Neural cell (in vitro differentiated cells): ENCODE data around the gene TRPV2. TPM values are rescaled to one million over a fixed set of nuclear protein-coding genes. Genes with fewer than 3 reads are reported as not detected.

Source experiments
- H2AFZ ChIP-seq: fragments of 200-600, 300-800 bp; sonication (generic), shearing (Covaris generic); 2 replicates; pipeline ENCODE4 v1.6.0; 2014; ENCODE audit warnings: low read depth, mild to moderate bottlenecking, antibody characterized with exemption, low read length, moderate library complexity
- H3F3A ChIP-seq: fragments of 200-600 bp; shearing (Covaris generic); 2 replicates; pipeline ENCODE4 v1.6.1; 2016; ENCODE audit warnings: mild to moderate bottlenecking, moderate library complexity, mixed read lengths, antibody characterized with exemption, low read length; ENCODE audit not compliant: insufficient read depth, poor library complexity, severe bottlenecking
- H3K27ac ChIP-seq: fragments of 200-600, 300-800 bp; sonication (generic), shearing (Covaris generic); 2 replicates; pipeline ENCODE4 v1.5.1; 2014; ENCODE audit warnings: mild to moderate bottlenecking, low read length, moderate library complexity
- H3K27me3 ChIP-seq: fragments of 300-800, 200-600 bp; sonication (generic), shearing (Covaris generic); 2 replicates; pipeline ENCODE4 v1.6.0; 2014; ENCODE audit warnings: mild to moderate bottlenecking, low read depth, low read length, moderate library complexity; ENCODE audit not compliant: insufficient read depth
- H3K36me3 ChIP-seq: fragments of 300-800, 200-600 bp; sonication (generic), shearing (Covaris generic); 2 replicates; pipeline ENCODE4 v1.5.1; 2014; ENCODE audit warnings: mild to moderate bottlenecking, antibody characterized with exemption, low read length, moderate library complexity; ENCODE audit not compliant: insufficient read depth
- H3K4me2 ChIP-seq: fragments of 300-800, 200-600 bp; sonication (generic), shearing (Covaris generic); 2 replicates; pipeline ENCODE4 v1.6.0; 2014; ENCODE audit warnings: mild to moderate bottlenecking, low read length
- H3K4me3 ChIP-seq: fragments of 300-800, 200-600 bp; sonication (generic), shearing (Covaris generic); 2 replicates; pipeline ENCODE4 v1.5.1; 2014; ENCODE audit warnings: mild to moderate bottlenecking, low read length, moderate library complexity
- H3K79me2 ChIP-seq: fragments of 200-600 bp; shearing (Covaris generic); replicated peaks from 2 replicates; pipeline ENCODE4 v1.6.0; 2014; ENCODE audit warnings: mild to moderate bottlenecking, low read length, moderate library complexity; ENCODE audit not compliant: insufficient read depth
- H3K9ac ChIP-seq: fragments of 300-800, 200-600 bp; sonication (generic), shearing (Covaris generic); 2 replicates; pipeline ENCODE4 v1.6.1; 2016; ENCODE audit warnings: mild to moderate bottlenecking, low read length, mixed read lengths
- H3K9me2 ChIP-seq: fragments of 200-600 bp; shearing (Covaris generic); 2 replicates; pipeline ENCODE4 v1.6.1; 2016; ENCODE audit warnings: mild to moderate bottlenecking, low read length, mixed read lengths; ENCODE audit not compliant: insufficient read depth
- H3K9me3 ChIP-seq: fragments of 200-600, 300-800 bp; sonication (generic), shearing (Covaris generic); 2 replicates; pipeline ENCODE4 v1.6.1; 2016; ENCODE audit warnings: mild to moderate bottlenecking, mixed run types, low read length, moderate library complexity, mixed read lengths
- H4K20me1 ChIP-seq: fragments of 200-600 bp; shearing (Covaris generic); 2 replicates; pipeline ENCODE4 v1.6.1; 2016; ENCODE audit warnings: mild to moderate bottlenecking, mixed run types; ENCODE audit not compliant: insufficient read depth
- CTCF ChIP-seq: fragments of 450-650 bp; IDR thresholded peaks from 2 replicates; pipeline ENCODE4 v1.5.1; 2014; ENCODE audit warnings: antibody characterized with exemption, mild to moderate bottlenecking, moderate library complexity; ENCODE audit not compliant: poor library complexity, severe bottlenecking
- EP300 ChIP-seq: fragments of 450-650 bp; conservative IDR thresholded peaks from 2 replicates; pipeline ENCODE4 v1.6.1; 2014; ENCODE audit warnings: antibody characterized with exemption, mild to moderate bottlenecking, moderate library complexity; ENCODE audit not compliant: poor library complexity, severe bottlenecking
- EZH2 ChIP-seq: fragments of 200-600, 300-800 bp; shearing (Covaris generic), sonication (generic); IDR thresholded peaks from 2 replicates; pipeline ENCODE4 v1.6.1; 2014; ENCODE audit warnings: antibody characterized with exemption, low read length, borderline replicate concordance, mild to moderate bottlenecking; ENCODE audit not compliant: insufficient read depth, poor library complexity, severe bottlenecking
- MXI1 ChIP-seq: fragments of 450-650 bp; conservative IDR thresholded peaks from 2 replicates; pipeline ENCODE4 v1.6.1; 2014; ENCODE audit warnings: antibody characterized with exemption, mild to moderate bottlenecking; ENCODE audit not compliant: poor library complexity, severe bottlenecking
- POLR2AphosphoS5 ChIP-seq: IDR thresholded peaks from 2 replicates; pipeline ENCODE4 v1.6.1; 2012
- RAD21 ChIP-seq: fragments of 450-650 bp; conservative IDR thresholded peaks from 2 replicates; pipeline ENCODE4 v1.6.1; 2014; ENCODE audit warnings: antibody characterized with exemption, mild to moderate bottlenecking, moderate library complexity
- REST ChIP-seq: IDR thresholded peaks from 2 replicates; pipeline ENCODE4 v1.6.1; 2012; ENCODE audit warnings: borderline replicate concordance
- SMC3 ChIP-seq: fragments of 450-650 bp; conservative IDR thresholded peaks from 2 replicates; pipeline ENCODE4 v1.6.1; 2014; ENCODE audit warnings: antibody characterized with exemption, mild to moderate bottlenecking, moderate library complexity; ENCODE audit not compliant: poor library complexity
- TAF1 ChIP-seq: IDR thresholded peaks from 2 replicates; pipeline ENCODE4 v1.6.1; 2012; ENCODE audit warnings: low read depth
- polyA plus RNA-seq: library from polyadenylated mRNA; depleted of rRNA; stranded (reverse); fragments of >200 nt; gene quantifications from 2 replicates; pipeline ENCODE4 v1.2.3, GENCODE V29; 2014

TRPV2 gene
- polyA plus RNA-seq, 1 donor from 2014 or later, result not detected

- Histone ChIP-seq H3K36me3 (no peaks in the 10 kb centered on the region), H3K9me3 (no peaks in the 10 kb centered on the region), H4K20me1 (no peaks in the 10 kb centered on the region), H3K4me2 (no peak overlapping the region), H2AFZ (no peak overlapping the region), H3K4me3 (no peak overlapping the region), H3K9ac (no peak overlapping the region), H3K79me2 (no peaks in the 10 kb centered on the region), H3K27me3 (no peaks in the 10 kb centered on the region), H3K27ac (no peak overlapping the region), H3K9me2 (no peaks in the 10 kb centered on the region), H3F3A (no peaks in the 10 kb centered on the region)
- no peak for TF ChIP-seq TAF1
- no peak for TF ChIP-seq RAD21
- TF ChIP-seq EZH2, result no peak
- TF ChIP-seq MXI1, result no peak
- TF ChIP-seq REST, result no peak
- no peak for TF ChIP-seq EP300
- no peak for TF ChIP-seq SMC3
- TF ChIP-seq CTCF, result no peak
- TF ChIP-seq POLR2AphosphoS5, result no peak
Measured at GRCh38 chr17:16374146-16374938, 41.0 kb upstream of the TRPV2 start.

GRCh38 chr17:16377941-16378341 lies 37.4 kb upstream of the TRPV2 start:
- Histone ChIP-seq H4K20me1 (no peaks in the 10 kb centered on the region), H3K4me3 (no peak overlapping the region), H3K27me3 (no peaks in the 10 kb centered on the region), H3K9ac (no peak overlapping the region), H3K36me3 (no peaks in the 10 kb centered on the region), H3K27ac (no peak overlapping the region), H2AFZ (no peak overlapping the region), H3K9me2 (no peaks in the 10 kb centered on the region), H3K9me3 (no peaks in the 10 kb centered on the region), H3F3A (no peaks in the 10 kb centered on the region), H3K4me2 (no peak overlapping the region), H3K79me2 (peaks cover 6% of the 10 kb centered on the region)
- TF ChIP-seq SMC3 (no peak), CTCF (no peak), MXI1 (no peak), TAF1 (no peak), EP300 (no peak), EZH2 (no peak), POLR2AphosphoS5 (no peak), REST (no peak), RAD21 (no peak)
